AG08395 (cell line): ENCODE results near the gene DPCD.
A peak's percentile ranks its signal among the peaks of the same experiment; 100 is the strongest.
"Not testable (repeated sequence)": the region's sequence is repeated elsewhere in the genome, so short reads cannot be mapped to it uniquely, and the experiment has no call there.

Experiments used
- DNase-seq: peaks from one replicate; pipeline ENCODE4 v3.0.0; 2012; ENCODE audit warnings: mixed read lengths, low spot score

Gene DPCD

GRCh38 chr10:101619983-101620382, 31.9 kb downstream of the DPCD start:
- DNase-seq = no peak

- DNase-seq = no peak
Measured at GRCh38 chr10:101623528-101623927, 35.4 kb downstream of the DPCD start.

GRCh38 chr10:101624526-101625102, 36.5 kb downstream of the DPCD start:
- DNase-seq = no peak

GRCh38 chr10:101625821-101626412, 37.8 kb downstream of the DPCD start:
- no peak for DNase-seq

GRCh38 chr10:101629837-101630632, 41.9 kb downstream of the DPCD start:
- DNase-seq = no peak

- DNase-seq = no peak
Measured at GRCh38 chr10:101630633-101630920, 42.5 kb downstream of the DPCD start.

GRCh38 chr10:101631821-101632475, 43.8 kb downstream of the DPCD start:
- DNase-seq = no peak

GRCh38 chr10:101633510-101633909, 45.4 kb downstream of the DPCD start:
- not testable (repeated sequence) for DNase-seq

- no peak for DNase-seq
Measured at GRCh38 chr10:101639141-101639900, 51.2 kb downstream of the DPCD start.

- no peak for DNase-seq
Measured at GRCh38 chr10:101643546-101643945, 55.4 kb downstream of the DPCD start.

GRCh38 chr10:101644002-101644401, 55.9 kb downstream of the DPCD start:
- no peak for DNase-seq

- no peak for DNase-seq
Measured at GRCh38 chr10:101645659-101646058, 57.5 kb downstream of the DPCD start.

GRCh38 chr10:101646364-101646763, 58.2 kb downstream of the DPCD start:
- DNase-seq = no peak

GRCh38 chr10:101647255-101647654, 59.1 kb downstream of the DPCD start:
- DNase-seq = no peak

- no peak for DNase-seq
Measured at GRCh38 chr10:101649525-101650085, 61.5 kb downstream of the DPCD start.

- DNase-seq = no peak
Measured at GRCh38 chr10:101650863-101651262, 62.7 kb downstream of the DPCD start.

GRCh38 chr10:101651336-101651735, 63.2 kb downstream of the DPCD start:
- DNase-seq = no peak

- DNase-seq = no peak
Measured at GRCh38 chr10:101653536-101653935, 65.4 kb downstream of the DPCD start.

- peak; percentile 75 for DNase-seq
Measured at GRCh38 chr10:101655570-101655969, 67.4 kb downstream of the DPCD start.

GRCh38 chr10:101656890-101657289, 68.8 kb downstream of the DPCD start:
- no peak for DNase-seq

- DNase-seq = no peak
Measured at GRCh38 chr10:101658975-101659374, 70.9 kb downstream of the DPCD start.
